SU-DHL-6 (cell line): ENCODE results near the gene NAPA.

Experiments used
- H2AFZ ChIP-seq: fragments of 200-600 bp; sonication (generic); 2 replicates; pipeline ENCODE4 v1.6.1; 2014; ENCODE audit warnings: low read depth, mild to moderate bottlenecking, moderate library complexity, mixed read lengths, antibody characterized with exemption, low read length; ENCODE audit not compliant: severe bottlenecking
- H3F3A ChIP-seq: fragments of 200-600 bp; shearing (Covaris generic); 2 replicates; pipeline ENCODE4 v1.6.0; 2016; ENCODE audit warnings: antibody characterized with exemption, mild to moderate bottlenecking; ENCODE audit not compliant: insufficient read depth
- H3K27ac ChIP-seq: fragments of 200-600 bp; sonication (generic); 2 replicates; pipeline ENCODE4 v1.5.1; 2016; ENCODE audit warnings: low read depth, mild to moderate bottlenecking, low read length, moderate library complexity, mixed read lengths
- H3K27me3 ChIP-seq: fragments of 200-600 bp; sonication (generic), shearing (Covaris generic); 2 replicates; pipeline ENCODE4 v1.6.0; 2014; ENCODE audit warnings: mild to moderate bottlenecking, low read length
- H3K36me3 ChIP-seq: fragments of 200-600 bp; sonication (generic); 2 replicates; pipeline ENCODE4 v1.6.1; 2014; ENCODE audit warnings: mild to moderate bottlenecking, low read length, mixed read lengths
- H3K4me2 ChIP-seq: fragments of 300-600, 200-600 bp; shearing (Covaris generic), sonication (generic); 2 replicates; pipeline ENCODE4 v1.6.0; 2014; ENCODE audit warnings: low read length, low read depth, mild to moderate bottlenecking; ENCODE audit not compliant: poor library complexity, severe bottlenecking
- H3K4me3 ChIP-seq: fragments of 200-600 bp; sonication (generic); 2 replicates; pipeline ENCODE4 v1.5.1; 2014; ENCODE audit warnings: antibody characterized with exemption, low read length, mild to moderate bottlenecking, mixed read lengths; ENCODE audit not compliant: insufficient read depth, poor library complexity, severe bottlenecking
- H3K79me2 ChIP-seq: fragments of 200-600 bp; sonication (generic); 2 replicates; pipeline ENCODE4 v1.6.1; 2014; ENCODE audit warnings: mild to moderate bottlenecking, low read length, moderate library complexity; ENCODE audit not compliant: insufficient read depth
- H3K9ac ChIP-seq: fragments of 200-600 bp; sonication (generic); 2 replicates; pipeline ENCODE4 v1.7.0; 2014; ENCODE audit warnings: mild to moderate bottlenecking, low read length
- H3K9me2 ChIP-seq: fragments of 200-600 bp; sonication (generic); replicated peaks from 2 replicates; pipeline ENCODE4 v1.6.1; 2014; ENCODE audit warnings: low read length; ENCODE audit not compliant: insufficient read depth
- H3K9me3 ChIP-seq: fragments of 200-600 bp; sonication (generic); 2 replicates; pipeline ENCODE4 v1.6.1; 2014; ENCODE audit warnings: low read length, mixed read lengths; ENCODE audit not compliant: insufficient read depth
- H4K20me1 ChIP-seq: fragments of 200-600 bp; sonication (generic); 2 replicates; pipeline ENCODE4 v1.6.1; 2014; ENCODE audit warnings: low read depth, mild to moderate bottlenecking, antibody characterized with exemption, low read length, moderate library complexity, mixed read lengths
- EZH2phosphoT487 ChIP-seq: fragments of 200-600 bp; sonication (generic), shearing (Covaris generic); conservative IDR thresholded peaks from 2 replicates; pipeline ENCODE4 v1.6.1; 2018; ENCODE audit warnings: mild to moderate bottlenecking, antibody characterized with exemption, low read length, moderate library complexity, mixed read lengths
- TF ChIP-seq, protein P1 (sequence below): fragments of 200-600 bp; sonication (generic); IDR thresholded peaks from one replicate; pipeline ENCODE4 v1.5.1; 2017; ENCODE audit warnings: antibody characterized with exemption, mild to moderate bottlenecking, low read length, moderate library complexity; ENCODE audit not compliant: insufficient read depth, poor library complexity, severe bottlenecking

The NAPA gene

GRCh38 chr19:47498561-47498960, 16.3 kb downstream of the NAPA start:
- Histone ChIP-seq H2AFZ (no peak overlapping the region), H3K27ac (no peak overlapping the region), H3F3A (no peaks in the 10 kb centered on the region), H3K36me3 (no peaks in the 10 kb centered on the region), H3K9ac (no peak overlapping the region), H3K9me3 (no peaks in the 10 kb centered on the region), H4K20me1 (no peaks in the 10 kb centered on the region), H3K27me3 (no peaks in the 10 kb centered on the region), H3K4me2 (no peak overlapping the region), H3K79me2 (no peaks in the 10 kb centered on the region), H3K4me3 (no peak overlapping the region), H3K9me2 (no peaks in the 10 kb centered on the region)
- TF ChIP-seq EZH2phosphoT487, result no peak

DNA sequence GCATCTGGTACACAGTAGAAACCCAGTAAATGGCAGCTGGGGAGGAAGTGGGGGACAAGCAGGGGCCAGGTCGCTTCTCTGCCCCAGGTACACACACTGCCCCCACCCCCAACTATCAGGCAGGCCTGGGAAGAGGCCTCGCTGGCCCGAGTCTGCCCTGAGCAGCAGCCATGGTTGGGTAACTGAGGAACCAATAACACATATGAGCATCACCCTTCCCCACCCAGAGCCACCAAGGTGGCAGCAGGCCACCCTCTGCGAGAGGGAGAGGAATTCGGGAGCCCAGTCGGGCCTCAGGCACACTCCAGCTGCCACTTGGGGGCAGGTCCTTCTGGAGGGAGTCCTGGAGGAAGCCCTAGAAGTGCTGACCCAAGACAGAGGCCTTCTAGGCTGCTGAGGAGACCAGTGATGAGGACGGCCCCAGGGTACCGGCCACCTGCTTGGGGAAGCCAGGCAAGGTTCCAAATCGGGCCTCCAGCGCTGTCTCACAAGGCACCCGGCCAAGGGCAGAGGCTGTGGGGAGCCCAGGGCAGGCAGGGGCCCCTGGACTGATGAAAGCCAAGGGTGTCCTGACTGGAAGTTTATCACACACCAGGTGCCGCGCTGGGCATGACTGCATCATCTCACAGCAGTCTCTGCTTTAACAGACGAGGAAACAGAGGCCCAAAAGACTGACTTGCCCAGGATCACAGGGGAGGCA, 16.9 kb downstream of the NAPA start:
- Histone ChIP-seq H3K4me2 (no peak overlapping the region), H3F3A (no peaks in the 10 kb centered on the region), H3K9me2 (no peaks in the 10 kb centered on the region), H3K9me3 (no peaks in the 10 kb centered on the region), H3K79me2 (no peaks in the 10 kb centered on the region), H3K36me3 (no peaks in the 10 kb centered on the region), H3K27ac (no peak overlapping the region), H4K20me1 (no peaks in the 10 kb centered on the region), H3K27me3 (no peaks in the 10 kb centered on the region), H3K9ac (no peak overlapping the region), H2AFZ (no peak overlapping the region), H3K4me3 (no peak overlapping the region)
- TF ChIP-seq EZH2phosphoT487, result no peak
- TF ChIP-seq, protein P1, sequence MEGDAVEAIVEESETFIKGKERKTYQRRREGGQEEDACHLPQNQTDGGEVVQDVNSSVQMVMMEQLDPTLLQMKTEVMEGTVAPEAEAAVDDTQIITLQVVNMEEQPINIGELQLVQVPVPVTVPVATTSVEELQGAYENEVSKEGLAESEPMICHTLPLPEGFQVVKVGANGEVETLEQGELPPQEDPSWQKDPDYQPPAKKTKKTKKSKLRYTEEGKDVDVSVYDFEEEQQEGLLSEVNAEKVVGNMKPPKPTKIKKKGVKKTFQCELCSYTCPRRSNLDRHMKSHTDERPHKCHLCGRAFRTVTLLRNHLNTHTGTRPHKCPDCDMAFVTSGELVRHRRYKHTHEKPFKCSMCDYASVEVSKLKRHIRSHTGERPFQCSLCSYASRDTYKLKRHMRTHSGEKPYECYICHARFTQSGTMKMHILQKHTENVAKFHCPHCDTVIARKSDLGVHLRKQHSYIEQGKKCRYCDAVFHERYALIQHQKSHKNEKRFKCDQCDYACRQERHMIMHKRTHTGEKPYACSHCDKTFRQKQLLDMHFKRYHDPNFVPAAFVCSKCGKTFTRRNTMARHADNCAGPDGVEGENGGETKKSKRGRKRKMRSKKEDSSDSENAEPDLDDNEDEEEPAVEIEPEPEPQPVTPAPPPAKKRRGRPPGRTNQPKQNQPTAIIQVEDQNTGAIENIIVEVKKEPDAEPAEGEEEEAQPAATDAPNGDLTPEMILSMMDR, result no peak

GRCh38 chr19:47497050-47497766, 17.7 kb downstream of the NAPA start:
- TF ChIP-seq, protein P1, result no peak
- no peak for TF ChIP-seq EZH2phosphoT487
- Histone ChIP-seq H3F3A (no peaks in the 10 kb centered on the region), H3K4me3 (no peak overlapping the region), H3K79me2 (no peaks in the 10 kb centered on the region), H4K20me1 (no peaks in the 10 kb centered on the region), H2AFZ (no peak overlapping the region), H3K36me3 (no peaks in the 10 kb centered on the region), H3K27ac (no peak overlapping the region), H3K9me3 (no peaks in the 10 kb centered on the region), H3K4me2 (no peak overlapping the region), H3K9ac (no peak overlapping the region), H3K27me3 (no peaks in the 10 kb centered on the region), H3K9me2 (no peaks in the 10 kb centered on the region)
